Cortex of kidney (tissue), 1 donor: ENCODE data around the gene RRBP1.

Experiments
- DNase-seq: peaks from one replicate; lab custom pipeline; 2025; lab: John Stamatoyannopoulos, UW

Gene RRBP1

DNA sequence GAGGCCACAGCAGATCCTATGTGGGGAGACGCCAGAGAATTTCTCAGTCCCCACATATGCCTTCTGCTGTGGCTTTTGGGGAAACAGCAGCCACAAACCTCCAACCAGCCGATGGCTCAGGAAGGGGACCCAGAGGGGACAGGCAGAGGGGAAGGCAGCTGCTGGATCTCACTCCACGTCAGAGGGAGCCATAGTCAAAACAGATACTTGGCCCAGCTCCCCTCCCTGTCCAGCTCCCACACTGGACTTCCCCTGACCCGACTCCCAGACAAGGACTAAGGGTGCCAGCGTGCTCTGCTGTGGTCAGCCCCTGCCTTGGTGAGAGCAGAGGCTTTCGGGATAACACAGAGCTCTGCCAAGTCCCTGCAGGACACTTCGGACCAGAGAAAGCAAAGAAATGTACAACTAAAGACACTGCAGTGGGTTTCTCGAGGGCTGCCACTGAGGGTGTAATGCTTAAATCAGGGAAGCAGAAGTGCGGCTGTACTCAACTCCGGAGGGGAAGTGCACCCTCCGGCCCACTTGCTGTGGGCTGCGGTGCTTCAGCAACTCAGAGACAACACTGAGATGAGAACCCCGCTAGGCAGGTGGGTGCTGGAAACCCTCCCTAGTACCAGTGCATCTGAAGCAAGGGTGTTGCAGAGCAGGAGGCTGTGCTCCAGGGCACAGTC, 47.2 kb downstream of the RRBP1 start:
- no peak for DNase-seq

GRCh38 chr20:17633850-17634500, 48.1 kb downstream of the RRBP1 start:
- no peak for DNase-seq

- no peak for DNase-seq
Observed at GRCh38 chr20:17633221-17633849, 48.7 kb downstream of the RRBP1 start.

- no peak for DNase-seq
Observed at GRCh38 chr20:17631576-17632319, 50.3 kb downstream of the RRBP1 start.

- DNase-seq = no peak
Observed at GRCh38 chr20:17630806-17631195, 51.2 kb downstream of the RRBP1 start.

DNA sequence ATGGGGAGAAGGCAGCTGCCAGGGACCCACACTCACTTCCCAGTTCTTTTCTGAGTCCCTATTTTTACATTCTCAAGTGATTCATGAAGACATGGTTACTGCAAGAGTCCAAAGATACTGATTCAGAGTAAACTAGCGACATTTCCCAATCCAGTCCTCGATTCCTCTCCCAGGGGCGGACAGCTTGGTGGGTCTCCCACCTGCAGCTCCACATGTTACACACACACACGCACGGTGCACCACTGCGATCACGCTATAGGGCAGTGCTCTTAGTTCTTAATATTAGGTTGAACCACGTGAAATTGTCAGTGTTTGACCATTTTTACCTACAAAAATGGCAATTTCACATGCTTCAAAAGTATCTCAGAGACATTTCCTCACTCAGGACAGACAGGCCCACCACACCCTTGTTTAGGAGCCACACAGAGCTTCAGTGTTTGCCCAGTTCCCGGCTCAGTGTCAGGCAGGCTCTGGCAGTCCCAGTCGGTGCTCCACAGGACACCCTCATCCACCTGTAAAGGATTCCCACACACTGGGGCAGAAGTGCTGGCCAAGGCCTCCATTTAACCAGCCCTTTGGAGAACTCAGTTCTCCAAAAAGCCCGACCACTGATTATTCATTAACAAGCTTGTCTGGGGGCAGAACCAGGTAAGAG, 51.8 kb downstream of the RRBP1 start:
- no peak for DNase-seq

- no peak for DNase-seq
Observed at GRCh38 chr20:17629678-17630089, 52.4 kb downstream of the RRBP1 start.

- no peak for DNase-seq
Observed at GRCh38 chr20:17629025-17629424, 53.0 kb downstream of the RRBP1 start.

GRCh38 chr20:17628101-17628841, 53.8 kb downstream of the RRBP1 start:
- DNase-seq = no peak

DNA sequence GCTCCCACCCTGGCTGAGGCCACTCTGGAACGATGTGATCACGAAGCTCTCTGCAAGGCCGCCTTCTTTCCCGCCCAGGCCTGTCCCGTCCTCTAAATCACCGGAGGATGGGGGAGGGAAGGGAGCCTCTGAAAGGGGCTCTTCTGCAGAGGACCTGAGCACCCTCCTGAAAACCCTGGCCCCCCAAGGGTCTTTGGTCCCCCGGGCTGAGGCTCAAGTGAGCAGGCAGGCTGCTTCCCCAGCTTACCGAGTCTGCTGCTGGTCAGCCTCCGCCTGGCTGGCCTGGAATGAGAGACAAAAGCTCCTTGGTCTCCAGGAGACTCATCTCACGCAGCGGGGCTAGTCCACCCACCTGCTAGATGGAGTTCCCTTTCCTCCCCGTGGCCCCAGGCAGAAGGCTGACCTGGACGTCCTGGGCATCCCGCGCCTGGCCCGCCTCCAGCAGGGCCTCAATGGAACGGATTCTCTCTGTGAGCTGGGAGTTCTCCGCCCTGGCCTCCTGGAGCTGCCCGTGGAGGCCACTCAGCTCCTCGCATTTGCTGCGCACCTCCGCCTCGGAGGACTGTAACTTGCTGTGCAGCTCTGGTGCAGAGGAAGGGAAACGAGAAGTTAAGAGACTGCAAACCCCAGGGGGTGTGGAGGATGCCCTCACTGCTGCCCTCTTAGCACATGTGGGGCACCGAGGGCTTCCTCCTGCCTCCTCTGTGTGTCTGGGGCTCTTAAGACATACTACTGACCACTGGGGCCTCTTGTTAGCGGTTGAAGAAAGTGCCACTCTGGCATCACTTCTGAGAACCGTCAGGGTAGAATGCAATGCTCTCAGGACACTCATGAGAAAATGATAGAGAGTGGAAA, 54.7 kb downstream of the RRBP1 start:
- no peak for DNase-seq

GRCh38 chr20:17626217-17627007, 55.6 kb downstream of the RRBP1 start:
- DNase-seq = no peak

DNA sequence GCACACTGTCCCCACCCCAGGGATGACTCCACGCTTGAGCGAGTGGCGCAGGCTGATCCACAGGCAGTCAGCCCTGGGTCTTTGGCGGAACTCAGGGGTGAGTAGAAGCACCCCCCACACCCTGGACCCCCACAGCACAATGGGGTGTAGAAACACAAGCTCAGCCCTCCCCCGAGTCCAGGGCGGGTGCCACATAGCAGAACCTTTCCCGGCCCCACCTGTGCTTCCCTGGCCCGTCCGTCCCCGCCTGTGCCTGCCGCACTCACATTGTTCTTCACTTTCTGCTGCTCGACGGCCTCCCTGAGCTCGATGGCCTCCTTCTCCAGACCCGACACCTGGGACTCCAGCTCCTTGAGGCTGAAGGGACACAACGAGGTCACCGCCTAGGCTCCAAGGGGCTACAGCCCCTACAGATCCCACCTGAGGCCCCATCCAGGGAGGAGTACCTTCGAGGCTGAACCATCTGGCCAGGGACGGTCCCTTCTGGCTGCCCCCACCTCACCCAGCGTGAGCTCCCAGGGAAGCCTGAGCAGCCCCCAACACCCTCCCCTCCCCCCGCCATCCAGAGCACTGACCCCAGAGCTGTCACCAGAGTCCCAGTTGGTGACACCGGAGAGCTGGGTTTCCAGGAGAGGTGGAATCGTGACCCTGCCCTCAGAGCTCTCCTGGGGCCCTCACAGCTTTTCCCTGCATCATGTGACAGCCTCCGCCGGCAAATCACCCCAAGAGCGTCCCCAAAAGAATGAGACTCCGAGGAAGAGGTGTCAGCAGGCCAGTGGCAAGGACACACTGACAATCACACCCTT, 56.6 kb downstream of the RRBP1 start:
- DNase-seq = no peak

- no peak for DNase-seq
Observed at GRCh38 chr20:17624551-17625245, 57.3 kb downstream of the RRBP1 start.

- DNase-seq = no peak
Observed at GRCh38 chr20:17624070-17624469, 58.0 kb downstream of the RRBP1 start.

- DNase-seq = no peak
Observed at GRCh38 chr20:17622851-17623508, 59.1 kb downstream of the RRBP1 start.

DNA sequence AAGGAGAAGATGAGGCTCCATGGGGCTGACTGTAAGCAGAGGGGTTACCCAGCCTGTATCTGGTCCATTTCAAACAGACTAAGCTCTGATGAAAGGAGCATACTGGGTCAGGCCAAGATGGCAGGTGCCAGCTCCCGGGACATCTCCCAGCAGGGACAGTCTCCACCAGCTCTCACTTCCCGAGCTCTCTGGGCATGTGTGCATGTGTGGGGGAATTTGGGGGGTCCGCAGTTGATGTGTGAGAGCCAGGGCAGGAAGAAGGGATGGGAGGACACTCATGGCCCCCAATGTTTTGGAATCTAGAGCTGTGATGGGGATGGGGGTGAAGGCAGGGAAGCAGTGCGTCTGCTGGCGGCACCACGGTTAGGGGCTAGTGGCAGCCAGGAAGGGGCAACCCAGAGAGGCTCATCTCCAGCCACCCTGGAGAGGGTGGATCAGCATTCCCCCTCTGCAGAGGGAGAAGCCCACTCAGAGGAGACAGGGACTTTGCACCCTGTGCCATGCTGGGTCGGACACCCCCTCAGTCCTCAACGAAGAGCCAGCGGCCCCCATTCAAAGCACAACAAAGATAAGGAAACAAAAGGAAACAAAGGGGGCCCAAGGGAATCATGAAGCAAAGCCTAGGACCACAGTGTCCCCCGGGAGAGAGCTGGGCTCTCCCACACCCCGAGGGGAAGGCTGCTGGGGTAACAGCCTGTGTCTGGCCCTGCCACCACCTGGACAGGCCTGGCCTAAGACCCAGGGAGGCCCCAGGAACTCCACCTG, 59.8 kb downstream of the RRBP1 start:
- no peak for DNase-seq
